Measurements from ENCODE around the gene EXOC6.

GRCh38 chr10:93006435-93007039 is 158.2 kb downstream of the EXOC6 start:
- TF ChIP-seq, protein P1, sequence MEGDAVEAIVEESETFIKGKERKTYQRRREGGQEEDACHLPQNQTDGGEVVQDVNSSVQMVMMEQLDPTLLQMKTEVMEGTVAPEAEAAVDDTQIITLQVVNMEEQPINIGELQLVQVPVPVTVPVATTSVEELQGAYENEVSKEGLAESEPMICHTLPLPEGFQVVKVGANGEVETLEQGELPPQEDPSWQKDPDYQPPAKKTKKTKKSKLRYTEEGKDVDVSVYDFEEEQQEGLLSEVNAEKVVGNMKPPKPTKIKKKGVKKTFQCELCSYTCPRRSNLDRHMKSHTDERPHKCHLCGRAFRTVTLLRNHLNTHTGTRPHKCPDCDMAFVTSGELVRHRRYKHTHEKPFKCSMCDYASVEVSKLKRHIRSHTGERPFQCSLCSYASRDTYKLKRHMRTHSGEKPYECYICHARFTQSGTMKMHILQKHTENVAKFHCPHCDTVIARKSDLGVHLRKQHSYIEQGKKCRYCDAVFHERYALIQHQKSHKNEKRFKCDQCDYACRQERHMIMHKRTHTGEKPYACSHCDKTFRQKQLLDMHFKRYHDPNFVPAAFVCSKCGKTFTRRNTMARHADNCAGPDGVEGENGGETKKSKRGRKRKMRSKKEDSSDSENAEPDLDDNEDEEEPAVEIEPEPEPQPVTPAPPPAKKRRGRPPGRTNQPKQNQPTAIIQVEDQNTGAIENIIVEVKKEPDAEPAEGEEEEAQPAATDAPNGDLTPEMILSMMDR (IDR thresholded peaks at IDR 0.05): peak; percentile 15 to 63 (median 48)
- no peak for TF ChIP-seq POLR2A (IDR thresholded peaks at IDR 0.05)

Data from heart left ventricle (tissue), 13 donors.